ENCODE measurements around the gene PCYT1A.

The PCYT1A gene

DNA sequence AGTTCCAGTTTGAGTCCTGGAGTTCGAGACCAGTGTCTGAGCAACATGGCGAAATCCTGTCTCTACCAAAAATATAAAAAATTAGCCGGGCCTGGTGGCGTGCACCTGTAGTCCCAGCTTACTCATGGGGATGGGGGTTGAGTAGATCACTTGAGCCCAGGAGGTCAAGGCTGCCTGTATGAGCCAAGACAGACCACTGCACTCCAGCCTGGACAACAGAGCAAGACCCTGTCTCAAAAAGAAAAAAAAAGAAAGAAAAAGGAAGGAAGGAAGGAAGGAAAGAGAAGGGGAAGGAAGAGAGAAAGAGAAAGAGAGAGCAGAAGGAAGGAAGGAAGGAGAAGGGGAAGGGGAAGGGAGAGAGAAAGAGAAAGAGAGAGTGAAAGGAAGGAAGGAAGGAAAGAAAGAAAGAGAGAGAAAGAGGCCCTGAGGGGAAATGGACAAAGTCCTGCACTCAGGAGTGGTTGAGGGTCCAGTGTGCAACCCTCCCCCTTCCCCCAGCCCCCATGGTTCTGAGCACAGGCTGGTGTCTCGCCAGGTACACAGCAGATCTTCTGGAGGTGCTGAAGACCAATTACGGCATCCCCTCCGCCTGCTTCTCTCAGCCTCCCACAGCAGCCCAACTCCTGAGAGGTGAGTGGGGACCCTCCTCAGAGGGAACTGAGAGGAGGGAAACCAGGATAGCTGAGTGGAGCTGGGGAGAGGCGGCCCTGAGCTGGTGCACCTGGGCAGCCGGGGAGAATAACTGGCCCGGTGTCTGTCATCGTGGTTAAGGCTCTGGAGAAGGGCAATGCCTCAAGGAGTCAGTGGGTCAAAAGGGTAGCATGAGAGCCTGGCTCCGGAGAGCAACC lies 70.0 kb downstream of the PCYT1A start (continued):
- TF ChIP-seq, protein P1, sequence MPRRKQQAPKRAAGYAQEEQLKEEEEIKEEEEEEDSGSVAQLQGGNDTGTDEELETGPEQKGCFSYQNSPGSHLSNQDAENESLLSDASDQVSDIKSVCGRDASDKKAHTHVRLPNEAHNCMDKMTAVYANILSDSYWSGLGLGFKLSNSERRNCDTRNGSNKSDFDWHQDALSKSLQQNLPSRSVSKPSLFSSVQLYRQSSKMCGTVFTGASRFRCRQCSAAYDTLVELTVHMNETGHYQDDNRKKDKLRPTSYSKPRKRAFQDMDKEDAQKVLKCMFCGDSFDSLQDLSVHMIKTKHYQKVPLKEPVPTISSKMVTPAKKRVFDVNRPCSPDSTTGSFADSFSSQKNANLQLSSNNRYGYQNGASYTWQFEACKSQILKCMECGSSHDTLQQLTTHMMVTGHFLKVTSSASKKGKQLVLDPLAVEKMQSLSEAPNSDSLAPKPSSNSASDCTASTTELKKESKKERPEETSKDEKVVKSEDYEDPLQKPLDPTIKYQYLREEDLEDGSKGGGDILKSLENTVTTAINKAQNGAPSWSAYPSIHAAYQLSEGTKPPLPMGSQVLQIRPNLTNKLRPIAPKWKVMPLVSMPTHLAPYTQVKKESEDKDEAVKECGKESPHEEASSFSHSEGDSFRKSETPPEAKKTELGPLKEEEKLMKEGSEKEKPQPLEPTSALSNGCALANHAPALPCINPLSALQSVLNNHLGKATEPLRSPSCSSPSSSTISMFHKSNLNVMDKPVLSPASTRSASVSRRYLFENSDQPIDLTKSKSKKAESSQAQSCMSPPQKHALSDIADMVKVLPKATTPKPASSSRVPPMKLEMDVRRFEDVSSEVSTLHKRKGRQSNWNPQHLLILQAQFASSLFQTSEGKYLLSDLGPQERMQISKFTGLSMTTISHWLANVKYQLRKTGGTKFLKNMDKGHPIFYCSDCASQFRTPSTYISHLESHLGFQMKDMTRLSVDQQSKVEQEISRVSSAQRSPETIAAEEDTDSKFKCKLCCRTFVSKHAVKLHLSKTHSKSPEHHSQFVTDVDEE (CRISPR knock-in tag; IDR thresholded peaks at IDR 0.05): no peak
- TF ChIP-seq ZFP30 (CRISPR knock-in tag; IDR thresholded peaks at IDR 0.05): no peak
- TF ChIP-seq ZNF70 (CRISPR knock-in tag; IDR thresholded peaks at IDR 0.05): no peak
- no peak for TF ChIP-seq ZNF8 (CRISPR knock-in tag; IDR thresholded peaks at IDR 0.05)
- no peak for TF ChIP-seq PPARA (CRISPR knock-in tag; IDR thresholded peaks at IDR 0.05; ENCODE audit: borderline replicate concordance)

GRCh38 chr3:196216681-196217211 lies 70.8 kb downstream of the PCYT1A start:
- TF ChIP-seq BACH2 (CRISPR knock-in tag; IDR thresholded peaks at IDR 0.05; ENCODE audit: borderline replicate concordance) (no peak), ZNF565 (CRISPR knock-in tag; conservative IDR thresholded peaks at IDR 0.05; ENCODE audit: low read depth) (no peak), TOX (CRISPR knock-in tag; IDR thresholded peaks at IDR 0.05; ENCODE audit: borderline replicate concordance) (no peak), GLIS3 (CRISPR knock-in tag; IDR thresholded peaks at IDR 0.05) (no peak), OSR1 (CRISPR knock-in tag; IDR thresholded peaks at IDR 0.05) (no peak), TCF4 (CRISPR knock-in tag; IDR thresholded peaks at IDR 0.05; ENCODE audit: borderline replicate concordance) (no peak), PATZ1 (CRISPR knock-in tag; IDR thresholded peaks at IDR 0.05; ENCODE audit: borderline replicate concordance) (no peak), PPARA (CRISPR knock-in tag; IDR thresholded peaks at IDR 0.05; ENCODE audit: borderline replicate concordance) (no peak), SNAI2 (CRISPR knock-in tag; IDR thresholded peaks at IDR 0.05) (no peak), CREB5 (CRISPR knock-in tag; IDR thresholded peaks at IDR 0.05; ENCODE audit: low read depth) (no peak), ARNTL (CRISPR knock-in tag; IDR thresholded peaks at IDR 0.05; ENCODE audit: borderline replicate concordance, low read depth) (no peak), ZFP3 (CRISPR knock-in tag; IDR thresholded peaks at IDR 0.05) (no peak), ISL1 (CRISPR knock-in tag; IDR thresholded peaks at IDR 0.05) (no peak), ZC3H10 (CRISPR knock-in tag; IDR thresholded peaks at IDR 0.05) (no peak), ZNF8 (CRISPR knock-in tag; IDR thresholded peaks at IDR 0.05) (no peak), ESRRG (CRISPR knock-in tag; IDR thresholded peaks at IDR 0.05) (no peak)
- TF ChIP-seq, protein P1 (CRISPR knock-in tag; IDR thresholded peaks at IDR 0.05): no peak
- TF ChIP-seq, protein P2, sequence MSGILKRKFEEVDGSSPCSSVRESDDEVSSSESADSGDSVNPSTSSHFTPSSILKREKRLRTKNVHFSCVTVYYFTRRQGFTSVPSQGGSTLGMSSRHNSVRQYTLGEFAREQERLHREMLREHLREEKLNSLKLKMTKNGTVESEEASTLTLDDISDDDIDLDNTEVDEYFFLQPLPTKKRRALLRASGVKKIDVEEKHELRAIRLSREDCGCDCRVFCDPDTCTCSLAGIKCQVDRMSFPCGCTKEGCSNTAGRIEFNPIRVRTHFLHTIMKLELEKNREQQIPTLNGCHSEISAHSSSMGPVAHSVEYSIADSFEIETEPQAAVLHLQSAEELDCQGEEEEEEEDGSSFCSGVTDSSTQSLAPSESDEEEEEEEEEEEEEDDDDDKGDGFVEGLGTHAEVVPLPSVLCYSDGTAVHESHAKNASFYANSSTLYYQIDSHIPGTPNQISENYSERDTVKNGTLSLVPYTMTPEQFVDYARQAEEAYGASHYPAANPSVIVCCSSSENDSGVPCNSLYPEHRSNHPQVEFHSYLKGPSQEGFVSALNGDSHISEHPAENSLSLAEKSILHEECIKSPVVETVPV (CRISPR knock-in tag; IDR thresholded peaks at IDR 0.05): no peak
- ATAC-seq: no peak

Measured in SK-N-SH treated with all-trans-retinoic acid at 6 μM for 48 hours (cell line).